ENCODE measurements around the gene ANKRD52. TPM values are rescaled to one million over a fixed set of nuclear protein-coding genes. Genes with fewer than 3 reads are reported as not detected.
"Not testable (repeated sequence)": the region's sequence is repeated elsewhere in the genome, so short reads cannot be mapped to it uniquely, and the experiment has no call there.

The ANKRD52 gene
- total and polyA plus RNA-seq, 9 of the 15 experiments (the other 6 are each of a cell fraction or from before 2014, with no cell fraction given), result 0.52 to 46.8 (median 7.9) TPM

DNA sequence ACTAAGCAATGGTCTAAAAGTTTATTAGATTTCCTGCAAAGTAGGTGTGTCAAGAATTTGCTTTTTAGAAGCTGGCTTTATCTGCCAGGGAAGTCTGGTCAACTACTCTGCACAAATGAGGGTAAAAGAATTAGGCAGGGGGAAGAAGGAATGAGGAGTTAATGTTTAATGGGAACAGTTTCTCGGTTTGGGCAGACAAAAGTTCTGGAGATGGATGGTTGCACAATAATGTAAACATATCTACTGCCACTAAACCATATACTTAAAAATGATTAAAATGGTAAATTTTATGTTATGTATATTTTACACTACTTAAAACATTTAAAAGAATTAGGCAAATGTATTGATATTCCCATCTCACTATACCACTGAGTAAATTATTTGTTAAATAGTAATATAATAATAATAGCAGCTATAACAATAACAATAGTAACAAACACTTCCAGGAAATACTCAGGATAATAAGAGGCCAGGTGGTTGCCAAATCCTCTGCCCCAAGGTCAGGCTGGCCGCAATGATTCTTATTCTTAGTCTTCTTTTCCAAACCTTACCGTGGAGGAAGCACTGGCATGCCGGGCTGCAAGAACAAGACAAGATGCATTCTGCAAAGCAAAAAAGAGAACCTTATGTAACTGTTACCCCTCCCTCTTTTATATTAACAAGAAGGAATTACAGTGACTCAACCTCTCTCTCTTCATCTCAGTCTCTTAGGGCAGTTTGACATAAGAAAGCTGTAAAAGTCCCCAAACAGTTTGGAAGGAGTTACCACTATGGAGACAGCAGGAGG, 28.1 kb upstream of the ANKRD52 start:
- ATAC-seq (no peak), DNase-seq (ENCODE audit: extremely low read depth in 1 of 4, low spot score in 3 of 4) (no peak), FAIRE-seq (no peak)
- 89% methylated on average over 4 of the region's 4 CpGs for WGBS (ENCODE audit: insufficient coverage, low coverage, missing lambda C conversion rate)
- no peaks in the 10 kb centered on the region for H3K4me1 ChIP-seq (replicated peaks in 1 of 2; ENCODE audit: control insufficient read depth in 2 of 2, insufficient read depth in 2 of 2, low read length in 2 of 2)
- H4K20me1 ChIP-seq (replicated peaks; ENCODE audit: control insufficient read depth, insufficient read depth, low read length), result peaks cover 4% of the 10 kb centered on the region; the same call in 1 of the 2 replicates
- BruUV-seq (replicated peaks), result no TSS peak
- no peak overlapping the region for H3K27ac ChIP-seq (ENCODE audit: extremely low read depth, low read depth, low read length)
- TF ChIP-seq CEBPG (CRISPR knock-in tag; IDR thresholded peaks at IDR 0.05), result no peak
- peak; percentile 28 to 42; a peak in 1 of 4 replicates for TF ChIP-seq CEBPG (tag; conservative IDR thresholded peaks at IDR 0.05 in 1 of 2, IDR thresholded peaks at IDR 0.05 in 1 of 2)
- peak; percentile 41; the same call in 1 of the 2 replicates for TF ChIP-seq CEBPB (tag; IDR thresholded peaks at IDR 0.05)
- TF ChIP-seq, protein P1, sequence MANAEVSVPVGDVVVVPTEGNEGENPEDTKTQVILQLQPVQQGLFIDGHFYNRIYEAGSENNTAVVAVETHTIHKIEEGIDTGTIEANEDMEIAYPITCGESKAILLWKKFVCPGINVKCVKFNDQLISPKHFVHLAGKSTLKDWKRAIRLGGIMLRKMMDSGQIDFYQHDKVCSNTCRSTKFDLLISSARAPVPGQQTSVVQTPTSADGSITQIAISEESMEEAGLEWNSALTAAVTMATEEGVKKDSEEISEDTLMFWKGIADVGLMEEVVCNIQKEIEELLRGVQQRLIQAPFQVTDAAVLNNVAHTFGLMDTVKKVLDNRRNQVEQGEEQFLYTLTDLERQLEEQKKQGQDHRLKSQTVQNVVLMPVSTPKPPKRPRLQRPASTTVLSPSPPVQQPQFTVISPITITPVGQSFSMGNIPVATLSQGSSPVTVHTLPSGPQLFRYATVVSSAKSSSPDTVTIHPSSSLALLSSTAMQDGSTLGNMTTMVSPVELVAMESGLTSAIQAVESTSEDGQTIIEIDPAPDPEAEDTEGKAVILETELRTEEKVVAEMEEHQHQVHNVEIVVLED (CRISPR knock-in tag; IDR thresholded peaks at IDR 0.05), result no peak
- TF ChIP-seq, protein P2, sequence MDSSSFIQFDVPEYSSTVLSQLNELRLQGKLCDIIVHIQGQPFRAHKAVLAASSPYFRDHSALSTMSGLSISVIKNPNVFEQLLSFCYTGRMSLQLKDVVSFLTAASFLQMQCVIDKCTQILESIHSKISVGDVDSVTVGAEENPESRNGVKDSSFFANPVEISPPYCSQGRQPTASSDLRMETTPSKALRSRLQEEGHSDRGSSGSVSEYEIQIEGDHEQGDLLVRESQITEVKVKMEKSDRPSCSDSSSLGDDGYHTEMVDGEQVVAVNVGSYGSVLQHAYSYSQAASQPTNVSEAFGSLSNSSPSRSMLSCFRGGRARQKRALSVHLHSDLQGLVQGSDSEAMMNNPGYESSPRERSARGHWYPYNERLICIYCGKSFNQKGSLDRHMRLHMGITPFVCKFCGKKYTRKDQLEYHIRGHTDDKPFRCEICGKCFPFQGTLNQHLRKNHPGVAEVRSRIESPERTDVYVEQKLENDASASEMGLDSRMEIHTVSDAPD (CRISPR knock-in tag; IDR thresholded peaks at IDR 0.05), result no peak
- in situ Hi-C loops (cut with MboI), result no loop called here
- ChIA-PET CTCF (ENCODE audit: low intra/inter-chr PET ratio) (interaction anchor here (0.7 to 1.4 kb wide), 3 partner anchors 96 to 548 kb away, joined by 3 to 10 read pairs (median 3); no protein-coding TSS in a partner anchor), POLR2A (interaction anchor here (1.6 to 3.0 kb wide), 2 partner anchors 8 to 17 kb away, joined by 10 to 13 read pairs; no protein-coding TSS in a partner anchor)
- no peak overlapping the region for H3K9ac ChIP-seq (ENCODE audit: insufficient read depth in 1 of 2, low read depth in 2 of 2, low read length in 2 of 2)
- intact Hi-C loops (cut with micrococcal nuclease), result loop anchor here (2.0 kb wide), 1 partner anchor 15 kb away; the partner anchor contains the start of gene CS
- H3K36me3 ChIP-seq (ENCODE audit: control insufficient read depth, insufficient read depth, low read length), result peaks cover 91% of the 10 kb centered on the region
- H2AFZ ChIP-seq (ENCODE audit: low read depth, low read length), result no peak overlapping the region
- no peaks in the 10 kb centered on the region for H3K27me3 ChIP-seq (ENCODE audit: control insufficient read depth in 2 of 2, insufficient read depth in 2 of 2, low read length in 2 of 2)
- no peak overlapping the region for H3K4me2 ChIP-seq (ENCODE audit: insufficient read depth, low read length)
- no peaks in the 10 kb centered on the region for H3K9me3 ChIP-seq (replicated peaks; ENCODE audit: control insufficient read depth, insufficient read depth, low read depth, low read length)
- peaks cover 46% of the 10 kb centered on the region for H3K79me2 ChIP-seq (ENCODE audit: control insufficient read depth, insufficient read depth, low read length)
- H3K9me1 ChIP-seq (ENCODE audit: control insufficient read depth, insufficient read depth, low read length), result no peaks in the 10 kb centered on the region
- H3K4me3 ChIP-seq, result no peak overlapping the region

DNA sequence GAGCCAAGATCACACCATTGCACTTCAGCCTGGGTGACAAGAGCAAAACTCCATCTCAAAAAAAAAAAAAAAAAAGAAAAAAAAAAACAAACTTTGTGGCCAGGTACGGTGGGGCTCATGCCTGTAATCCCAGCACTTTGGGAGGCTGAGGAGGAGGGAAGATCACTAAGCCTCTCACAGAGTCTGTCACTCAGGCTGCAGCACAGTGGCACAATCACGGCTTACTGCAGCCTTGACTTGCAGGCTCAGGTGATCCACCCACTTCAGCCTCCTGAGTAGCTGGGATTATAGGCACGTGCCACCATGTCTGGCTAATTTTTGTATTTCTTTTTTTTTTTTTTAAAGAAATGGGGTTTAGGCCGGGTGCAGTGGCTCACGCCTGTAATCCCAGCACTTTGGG, 26.1 kb upstream of the ANKRD52 start:
- H3K9me3 ChIP-seq (replicated peaks; ENCODE audit: control insufficient read depth, insufficient read depth, low read depth, low read length); H3K27ac ChIP-seq (ENCODE audit: extremely low read depth, low read depth, low read length); H3K27me3 ChIP-seq (ENCODE audit: control insufficient read depth in 2 of 2, insufficient read depth in 2 of 2, low read length in 2 of 2); H3K9ac ChIP-seq (ENCODE audit: insufficient read depth in 1 of 2, low read depth in 2 of 2, low read length in 2 of 2); in situ Hi-C loops (cut with MboI); H2AFZ ChIP-seq (ENCODE audit: low read depth, low read length); H3K9me1 ChIP-seq (ENCODE audit: control insufficient read depth, insufficient read depth, low read length); ATAC-seq; H3K4me1 ChIP-seq (replicated peaks in 1 of 2; ENCODE audit: control insufficient read depth in 2 of 2, insufficient read depth in 2 of 2, low read length in 2 of 2); BruUV-seq (replicated peaks); DNase-seq (ENCODE audit: extremely low read depth in 1 of 4, low spot score in 3 of 4); H3K4me2 ChIP-seq (ENCODE audit: insufficient read depth, low read length); FAIRE-seq; H3K4me3 ChIP-seq; H4K20me1 ChIP-seq (replicated peaks; ENCODE audit: control insufficient read depth, insufficient read depth, low read length); intact Hi-C loops (cut with micrococcal nuclease): not testable (repeated sequence)
- ChIA-PET CTCF (ENCODE audit: low intra/inter-chr PET ratio) (interaction anchor here (0.6 kb wide), 1 partner anchor 180 kb away, joined by 6 read pairs; no protein-coding TSS in a partner anchor), POLR2A (interaction anchor here (1.1 to 1.6 kb wide), 2 partner anchors 10 to 25 kb away, joined by 5 to 10 read pairs; no protein-coding TSS in a partner anchor)
- H3K79me2 ChIP-seq (ENCODE audit: control insufficient read depth, insufficient read depth, low read length), result peaks cover 28% of the 10 kb centered on the region
- WGBS (ENCODE audit: insufficient coverage, low coverage, missing lambda C conversion rate), result 93% methylated on average over 3 of the region's 5 CpGs
- H3K36me3 ChIP-seq (ENCODE audit: control insufficient read depth, insufficient read depth, low read length), result peaks cover 90% of the 10 kb centered on the region

Measured in K562 (cell line).